ENCODE results near the gene CDKAL1. TPM values are rescaled to one million over a fixed set of nuclear protein-coding genes. Genes with fewer than 3 reads are reported as not detected.
"Not testable (repeated sequence)": the region's sequence is repeated elsewhere in the genome, so short reads cannot be mapped to it uniquely, and the experiment has no call there.

The CDKAL1 gene
- total RNA-seq, 1 donor from 2014 or later = 46.5 TPM

GRCh38 chr6:20892365-20892764 is 358.1 kb downstream of the CDKAL1 start:
- FAIRE-seq (no peak), DNase-seq (ENCODE audit: low spot score in 2 of 2) (no peak)

- DNase-seq (ENCODE audit: low spot score in 2 of 2) (no peak), FAIRE-seq (no peak)
These were observed 359.2 kb downstream of the CDKAL1 start for GRCh38 chr6:20893412-20893811.

GRCh38 chr6:20900389-20901160 is 366.3 kb downstream of the CDKAL1 start:
- no peak for DNase-seq (ENCODE audit: low spot score in 2 of 2)
- FAIRE-seq = no peak

GRCh38 chr6:20905377-20905776 is 371.1 kb downstream of the CDKAL1 start:
- DNase-seq (ENCODE audit: low spot score in 2 of 2) (no peak), FAIRE-seq (no peak)

- FAIRE-seq (no peak), DNase-seq (ENCODE audit: low spot score in 2 of 2) (no peak)
These were observed 372.7 kb downstream of the CDKAL1 start for GRCh38 chr6:20906945-20907344.

GRCh38 chr6:20907486-20908071 is 373.3 kb downstream of the CDKAL1 start:
- FAIRE-seq (no peak), DNase-seq (ENCODE audit: low spot score in 2 of 2) (no peak)

GRCh38 chr6:20909621-20910020 is 375.4 kb downstream of the CDKAL1 start:
- no peak for DNase-seq (ENCODE audit: low spot score in 2 of 2)
- no peak for FAIRE-seq

- FAIRE-seq = no peak
- DNase-seq (ENCODE audit: low spot score in 2 of 2) = no peak
These were observed 377.5 kb downstream of the CDKAL1 start for GRCh38 chr6:20911712-20912111.

GRCh38 chr6:20915156-20915555 is 380.9 kb downstream of the CDKAL1 start:
- no peak for DNase-seq (ENCODE audit: low spot score in 2 of 2)
- no peak for FAIRE-seq

- DNase-seq (ENCODE audit: low spot score in 2 of 2) (no peak), FAIRE-seq (no peak)
These were observed 381.4 kb downstream of the CDKAL1 start for GRCh38 chr6:20915626-20916025.

- FAIRE-seq = no peak
- DNase-seq (ENCODE audit: low spot score in 2 of 2) = no peak
These were observed 381.8 kb downstream of the CDKAL1 start for GRCh38 chr6:20916086-20916485.

- no peak for FAIRE-seq
- DNase-seq (ENCODE audit: low spot score in 2 of 2) = no peak
These were observed 384.6 kb downstream of the CDKAL1 start for GRCh38 chr6:20918868-20919267.

- no peak for DNase-seq (ENCODE audit: low spot score in 2 of 2)
- no peak for FAIRE-seq
These were observed 385.6 kb downstream of the CDKAL1 start for GRCh38 chr6:20919677-20920385.

GRCh38 chr6:20921578-20921977 is 387.3 kb downstream of the CDKAL1 start:
- DNase-seq (ENCODE audit: low spot score in 2 of 2) = no peak
- FAIRE-seq = no peak

GRCh38 chr6:20922743-20923142 is 388.5 kb downstream of the CDKAL1 start:
- FAIRE-seq = no peak

GRCh38 chr6:20924094-20924493 is 389.8 kb downstream of the CDKAL1 start:
- not testable (repeated sequence) for DNase-seq (ENCODE audit: low spot score in 2 of 2); FAIRE-seq

More at GRCh38 chr6:20922743-20923142, 388.5 kb downstream of the CDKAL1 start:
- no peak for DNase-seq (ENCODE audit: low spot score in 2 of 2)

- no peak for FAIRE-seq
- no peak for DNase-seq (ENCODE audit: low spot score in 2 of 2)
These were observed 390.8 kb downstream of the CDKAL1 start for GRCh38 chr6:20924911-20925543.

GRCh38 chr6:20927130-20927860 is 393.0 kb downstream of the CDKAL1 start:
- DNase-seq (ENCODE audit: low spot score in 2 of 2) = no peak

GRCh38 chr6:20929283-20929682 is 395.0 kb downstream of the CDKAL1 start:
- DNase-seq (ENCODE audit: low spot score in 2 of 2) = no peak
- no peak for FAIRE-seq

More at GRCh38 chr6:20927130-20927860, 393.0 kb downstream of the CDKAL1 start:
- FAIRE-seq = no peak

- no peak for DNase-seq (ENCODE audit: low spot score in 2 of 2)
- no peak for FAIRE-seq
These were observed 396.8 kb downstream of the CDKAL1 start for GRCh38 chr6:20931093-20931492.
